Neural progenitor cell (in vitro differentiated cells): ENCODE results near the gene PRRC2A. TPM values are rescaled to one million over a fixed set of nuclear protein-coding genes. Genes with fewer than 3 reads are reported as not detected.

Experiments used
- DNase-seq: peaks from one replicate; pipeline ENCODE4 v3.0.0-alpha.2; 2016; ENCODE audit warnings: low spot score
- H2AFZ ChIP-seq: fragments of 200-600 bp; sonication (generic); replicated peaks from 2 replicates; pipeline ENCODE4 v1.6.1; 2016; ENCODE audit warnings: antibody characterized with exemption
- H3F3A ChIP-seq: fragments of 200-600 bp; sonication (generic); 2 replicates; pipeline ENCODE4 v1.6.1; 2016; ENCODE audit warnings: antibody characterized with exemption, low read depth
- H3K27ac ChIP-seq: fragments of 200-600 bp; sonication (generic); 2 replicates; pipeline ENCODE4 v1.5.1; 2016; ENCODE audit warnings: mild to moderate bottlenecking
- H3K27me3 ChIP-seq: fragments of 200-600 bp; sonication (generic); 2 replicates; pipeline ENCODE4 v1.6.1; 2016; ENCODE audit warnings: mild to moderate bottlenecking, moderate library complexity
- H3K36me3 ChIP-seq: fragments of 200-600 bp; sonication (generic); 2 replicates; pipeline ENCODE4 v1.5.1; 2016
- H3K4me1 ChIP-seq: fragments of 200-600 bp; sonication (generic); 2 replicates; pipeline ENCODE4 v1.6.1; 2016; ENCODE audit warnings: mixed run types
- H3K4me2 ChIP-seq: fragments of 200-600 bp; sonication (generic); 2 replicates; pipeline ENCODE4 v1.6.1; 2016
- H3K4me3 ChIP-seq: fragments of 200-600 bp; sonication (generic); 2 replicates; pipeline ENCODE4 v1.5.1; 2016
- H3K79me2 ChIP-seq: fragments of 200-600 bp; sonication (generic); 2 replicates; pipeline ENCODE4 v1.6.1; 2016; ENCODE audit warnings: low read depth
- H3K9ac ChIP-seq: fragments of 200-600 bp; sonication (generic); 2 replicates; pipeline ENCODE4 v1.6.1; 2016
- H3K9me3 ChIP-seq: fragments of 200-600 bp; sonication (generic); 2 replicates; pipeline ENCODE4 v1.5.1; 2016; ENCODE audit warnings: low read depth
- H4K20me1 ChIP-seq: fragments of 200-600 bp; sonication (generic); 2 replicates; pipeline ENCODE4 v1.6.1; 2016; ENCODE audit warnings: low read depth
- H3K27ac Mint-ChIP-seq: 3 replicates; pipeline ENCODE4 v1.8.0; 2021; ENCODE audit warnings: mixed read lengths
- H3K27me3 Mint-ChIP-seq: 2 replicates; pipeline ENCODE4 v1.8.0; 2022; ENCODE audit warnings: low read depth, mild to moderate bottlenecking, inconsistent platforms, moderate library complexity, mixed read lengths; ENCODE audit not compliant: insufficient read depth
- H3K36me3 Mint-ChIP-seq: 3 replicates; pipeline ENCODE4 v1.8.0; 2021; ENCODE audit warnings: mixed read lengths
- H3K4me1 Mint-ChIP-seq: 3 replicates; pipeline ENCODE4 v1.8.0; 2021; ENCODE audit warnings: mixed read lengths
- H3K4me3 Mint-ChIP-seq: 3 replicates; pipeline ENCODE4 v1.8.0; 2021; ENCODE audit warnings: mild to moderate bottlenecking, moderate library complexity, mixed read lengths
- H3K9me3 Mint-ChIP-seq: 3 replicates; pipeline ENCODE4 v1.8.0; 2020; ENCODE audit warnings: mixed read lengths
- EZH2 ChIP-seq: fragments of 200-600 bp; sonication (generic); IDR thresholded peaks from 2 replicates; pipeline ENCODE4 v1.6.1; 2017; ENCODE audit warnings: antibody characterized with exemption, mild to moderate bottlenecking, moderate library complexity
- EZH2phosphoT487 ChIP-seq: fragments of 200-600 bp; sonication (generic); IDR thresholded peaks from 2 replicates; pipeline ENCODE4 v1.6.1; 2017; ENCODE audit warnings: antibody characterized with exemption
- total RNA-seq: library from RNA; depleted of rRNA; stranded (reverse); fragments of >200 nt; gene quantifications from 2 replicates; pipeline ENCODE4 v1.2.3, GENCODE V29; 2015; ENCODE audit warnings: low replicate concordance
- TF ChIP-seq, protein P1 (sequence below): fragments of 200-600 bp; sonication (generic); IDR thresholded peaks from 2 replicates; pipeline ENCODE4 v1.5.1; 2017; ENCODE audit warnings: antibody characterized with exemption, mild to moderate bottlenecking

The PRRC2A gene
- total RNA-seq, 1 donor from 2014 or later: 55.5 TPM

DNA sequence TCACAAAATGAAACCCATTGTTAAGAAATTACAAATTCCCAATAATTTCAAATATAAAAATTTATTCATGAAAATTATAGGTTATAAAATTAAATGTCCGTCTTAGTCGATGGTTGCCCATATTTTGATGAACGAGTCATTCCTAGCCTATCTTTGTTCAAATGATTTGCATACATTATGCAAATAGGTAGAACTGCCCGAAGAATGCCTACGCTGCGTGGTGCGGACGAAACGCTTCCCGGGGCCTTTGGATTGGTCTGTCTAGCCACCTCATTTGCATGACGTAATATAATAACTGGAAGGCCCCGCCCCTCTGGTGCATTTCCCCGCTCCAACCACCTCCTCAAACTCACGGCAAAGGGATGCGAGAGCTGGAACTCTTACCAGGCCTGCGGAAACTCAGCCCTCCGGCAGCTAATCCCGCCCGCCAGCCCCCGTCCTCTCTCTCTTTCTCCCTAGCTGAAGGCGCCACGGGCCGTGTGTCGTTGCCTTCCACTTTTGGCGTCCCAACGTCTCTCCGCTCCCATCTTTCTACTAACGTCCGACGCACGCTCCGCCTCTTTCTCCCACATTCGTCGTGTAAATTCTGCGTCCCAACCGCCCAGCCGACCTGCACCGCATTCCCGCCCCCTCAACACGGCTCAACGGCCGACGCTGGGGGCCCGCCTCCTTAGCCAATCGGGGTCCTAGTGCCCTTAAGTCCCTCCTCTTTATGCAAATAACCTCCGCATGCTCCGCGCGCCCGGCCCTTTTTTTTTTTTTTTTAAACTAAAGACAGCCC lies 520 bp upstream of the PRRC2A start:
- Histone ChIP-seq H3K27me3 (no peaks in the 10 kb centered on the region), H3K4me1 (peaks cover 11% of the 10 kb centered on the region), H3K9me3 (no peaks in the 10 kb centered on the region), H3K79me2 (peaks cover 49% of the 10 kb centered on the region), H3K27ac (peak overlapping the region; percentile 100), H3K4me3 (peak overlapping the region; percentile 89), H3K9ac (peak overlapping the region; percentile 55), H3K36me3 (peaks cover 10% of the 10 kb centered on the region), H2AFZ (peak overlapping the region; percentile 40), H4K20me1 (peaks cover 28% of the 10 kb centered on the region), H3F3A (peaks cover 43% of the 10 kb centered on the region), H3K4me2 (peak overlapping the region; percentile 69)
- Mint-ChIP-seq H3K9me3 (no peaks in the 10 kb centered on the region), H3K27me3 (peaks cover 3% of the 10 kb centered on the region), H3K27ac (peak overlapping the region; percentile 98), H3K36me3 (peaks cover 21% of the 10 kb centered on the region), H3K4me3 (peak overlapping the region; percentile 91), H3K4me1 (peaks cover 28% of the 10 kb centered on the region)
- peak; percentile 100 for DNase-seq
- TF ChIP-seq, protein P1, sequence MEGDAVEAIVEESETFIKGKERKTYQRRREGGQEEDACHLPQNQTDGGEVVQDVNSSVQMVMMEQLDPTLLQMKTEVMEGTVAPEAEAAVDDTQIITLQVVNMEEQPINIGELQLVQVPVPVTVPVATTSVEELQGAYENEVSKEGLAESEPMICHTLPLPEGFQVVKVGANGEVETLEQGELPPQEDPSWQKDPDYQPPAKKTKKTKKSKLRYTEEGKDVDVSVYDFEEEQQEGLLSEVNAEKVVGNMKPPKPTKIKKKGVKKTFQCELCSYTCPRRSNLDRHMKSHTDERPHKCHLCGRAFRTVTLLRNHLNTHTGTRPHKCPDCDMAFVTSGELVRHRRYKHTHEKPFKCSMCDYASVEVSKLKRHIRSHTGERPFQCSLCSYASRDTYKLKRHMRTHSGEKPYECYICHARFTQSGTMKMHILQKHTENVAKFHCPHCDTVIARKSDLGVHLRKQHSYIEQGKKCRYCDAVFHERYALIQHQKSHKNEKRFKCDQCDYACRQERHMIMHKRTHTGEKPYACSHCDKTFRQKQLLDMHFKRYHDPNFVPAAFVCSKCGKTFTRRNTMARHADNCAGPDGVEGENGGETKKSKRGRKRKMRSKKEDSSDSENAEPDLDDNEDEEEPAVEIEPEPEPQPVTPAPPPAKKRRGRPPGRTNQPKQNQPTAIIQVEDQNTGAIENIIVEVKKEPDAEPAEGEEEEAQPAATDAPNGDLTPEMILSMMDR: no peak

DNA sequence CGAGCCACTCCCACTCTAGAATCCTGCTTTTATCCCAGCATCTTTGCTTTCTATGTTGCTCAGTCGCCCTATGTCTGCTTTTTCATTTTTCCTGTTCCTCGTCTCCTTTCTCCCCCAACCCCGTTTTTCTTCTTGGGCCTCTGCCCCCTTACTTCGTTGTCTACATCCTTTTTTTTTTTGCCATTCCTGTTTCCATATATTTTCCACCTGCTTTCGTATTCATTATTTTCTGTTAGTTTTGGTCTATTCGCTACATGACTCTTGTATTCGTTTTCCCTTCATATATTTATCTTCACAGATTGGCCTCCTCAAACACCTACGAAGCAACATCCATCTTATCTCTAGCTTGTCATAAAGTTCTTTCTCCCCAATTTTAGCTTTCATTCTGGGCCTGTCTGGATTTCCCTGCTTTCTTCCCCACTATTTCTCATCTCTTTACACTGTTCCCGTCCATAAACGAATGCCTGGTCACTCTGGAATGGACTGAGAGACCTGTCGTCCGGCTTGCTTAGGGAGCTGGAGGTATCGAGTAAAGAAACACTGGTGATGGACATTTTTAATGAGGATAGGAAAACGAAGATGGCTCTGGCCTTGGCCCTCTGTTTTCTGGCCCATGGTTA lies 915 bp downstream of the PRRC2A start:
- no peaks in the 10 kb centered on the region for H3K9me3 ChIP-seq
- H3K9me3 Mint-ChIP-seq: no peaks in the 10 kb centered on the region
- H3K27me3 ChIP-seq: no peaks in the 10 kb centered on the region
- peak overlapping the region; percentile 89 for H3K4me3 ChIP-seq
- H3F3A ChIP-seq: peaks cover 53% of the 10 kb centered on the region
- peak overlapping the region; percentile 100 for H3K27ac ChIP-seq
- peaks cover 11% of the 10 kb centered on the region for H3K4me1 ChIP-seq
- H2AFZ ChIP-seq: no peak overlapping the region
- DNase-seq: no peak
- H3K36me3 ChIP-seq: peaks cover 21% of the 10 kb centered on the region
- H3K27ac Mint-ChIP-seq: peak overlapping the region; percentile 68
- peak overlapping the region; percentile 91 for H3K4me3 Mint-ChIP-seq
- H3K79me2 ChIP-seq: peaks cover 63% of the 10 kb centered on the region
- peaks cover 41% of the 10 kb centered on the region for H4K20me1 ChIP-seq
- TF ChIP-seq EZH2 (no peak), EZH2phosphoT487 (no peak)
- TF ChIP-seq, protein P1: no peak
- peak overlapping the region; percentile 97 for H3K9ac ChIP-seq
- H3K4me2 ChIP-seq: peak overlapping the region; percentile 93
- H3K4me1 Mint-ChIP-seq: peaks cover 20% of the 10 kb centered on the region
- H3K36me3 Mint-ChIP-seq: peaks cover 33% of the 10 kb centered on the region
- peaks cover 4% of the 10 kb centered on the region for H3K27me3 Mint-ChIP-seq

GRCh38 chr6:31621991-31622390 lies 1.5 kb downstream of the PRRC2A start:
- H3K27me3 Mint-ChIP-seq: peaks cover 4% of the 10 kb centered on the region
- peaks cover 57% of the 10 kb centered on the region for H3F3A ChIP-seq
- DNase-seq: no peak

More at GRCh38 chr6:31621991-31622390, 1.5 kb downstream of the PRRC2A start:
- H3K27ac Mint-ChIP-seq: peak overlapping the region; percentile 68
- H3K9me3 Mint-ChIP-seq: no peaks in the 10 kb centered on the region
- peaks cover 47% of the 10 kb centered on the region for H4K20me1 ChIP-seq
- H2AFZ ChIP-seq: no peak overlapping the region
- peak overlapping the region; percentile 6 for H3K27ac ChIP-seq
- H3K36me3 ChIP-seq: peaks cover 26% of the 10 kb centered on the region
- peaks cover 37% of the 10 kb centered on the region for H3K36me3 Mint-ChIP-seq
- TF ChIP-seq, protein P1: no peak
- TF ChIP-seq EZH2phosphoT487 (no peak), EZH2 (no peak)
- H3K4me1 ChIP-seq: peaks cover 11% of the 10 kb centered on the region
- H3K79me2 ChIP-seq: peaks cover 69% of the 10 kb centered on the region
- peak overlapping the region; percentile 97 for H3K9ac ChIP-seq
- H3K4me1 Mint-ChIP-seq: peaks cover 19% of the 10 kb centered on the region
- H3K4me2 ChIP-seq: peak overlapping the region; percentile 93
- H3K9me3 ChIP-seq: no peaks in the 10 kb centered on the region
- H3K4me3 Mint-ChIP-seq: peak overlapping the region; percentile 91
- H3K27me3 ChIP-seq: no peaks in the 10 kb centered on the region
- peak overlapping the region; percentile 89 for H3K4me3 ChIP-seq
